ENCODE measurements around the gene TP53. TPM values are rescaled to one million over a fixed set of nuclear protein-coding genes. Genes with fewer than 3 reads are reported as not detected.
A peak's percentile ranks its signal among the peaks of the same experiment; 100 is the strongest.

Gene TP53
- total RNA-seq, 1 experiment from 2014 or later, result 9.2 TPM

DNA sequence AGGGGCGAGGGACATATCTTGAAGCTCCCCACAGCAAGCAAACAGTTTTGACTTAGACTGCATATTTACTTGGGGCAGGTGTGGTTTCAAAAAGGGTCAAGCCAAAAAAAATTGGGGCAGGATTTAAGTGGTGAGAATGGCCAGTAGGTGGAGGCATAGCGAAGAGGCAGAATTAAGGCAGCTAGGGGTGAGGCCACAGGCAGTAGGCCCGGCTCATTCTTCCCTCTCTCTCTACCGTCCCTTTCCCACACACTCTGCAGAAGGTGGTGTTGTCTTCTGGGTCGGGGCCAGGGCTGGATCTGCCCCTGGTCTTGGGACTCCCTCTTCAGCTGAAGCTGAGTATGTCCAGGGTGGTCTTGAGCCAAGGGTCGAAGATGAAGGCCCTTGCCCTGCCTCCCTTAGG is 54.8 kb downstream of the TP53 start:
- H3K27me3 ChIP-seq (replicated peaks; ENCODE audit: control insufficient read depth, insufficient read depth, low read length), result no peaks in the 10 kb centered on the region
- no peaks in the 10 kb centered on the region for H3K36me3 Mint-ChIP-seq (ENCODE audit: insufficient read depth, unreplicated experiment)
- intact Hi-C loops (cut with micrococcal nuclease; ENCODE audit: unreplicated experiment), result no loop called here
- no peak overlapping the region for H3K4me3 Mint-ChIP-seq (ENCODE audit: unreplicated experiment)
- H3K4me1 ChIP-seq, result peaks cover 3% of the 10 kb centered on the region; the same call in 1 of the 2 replicates
- BruUV-seq (replicated peaks), result no TSS peak
- no peaks in the 10 kb centered on the region for H3K9me3 Mint-ChIP-seq (ENCODE audit: unreplicated experiment)
- TF ChIP-seq, protein P1, sequence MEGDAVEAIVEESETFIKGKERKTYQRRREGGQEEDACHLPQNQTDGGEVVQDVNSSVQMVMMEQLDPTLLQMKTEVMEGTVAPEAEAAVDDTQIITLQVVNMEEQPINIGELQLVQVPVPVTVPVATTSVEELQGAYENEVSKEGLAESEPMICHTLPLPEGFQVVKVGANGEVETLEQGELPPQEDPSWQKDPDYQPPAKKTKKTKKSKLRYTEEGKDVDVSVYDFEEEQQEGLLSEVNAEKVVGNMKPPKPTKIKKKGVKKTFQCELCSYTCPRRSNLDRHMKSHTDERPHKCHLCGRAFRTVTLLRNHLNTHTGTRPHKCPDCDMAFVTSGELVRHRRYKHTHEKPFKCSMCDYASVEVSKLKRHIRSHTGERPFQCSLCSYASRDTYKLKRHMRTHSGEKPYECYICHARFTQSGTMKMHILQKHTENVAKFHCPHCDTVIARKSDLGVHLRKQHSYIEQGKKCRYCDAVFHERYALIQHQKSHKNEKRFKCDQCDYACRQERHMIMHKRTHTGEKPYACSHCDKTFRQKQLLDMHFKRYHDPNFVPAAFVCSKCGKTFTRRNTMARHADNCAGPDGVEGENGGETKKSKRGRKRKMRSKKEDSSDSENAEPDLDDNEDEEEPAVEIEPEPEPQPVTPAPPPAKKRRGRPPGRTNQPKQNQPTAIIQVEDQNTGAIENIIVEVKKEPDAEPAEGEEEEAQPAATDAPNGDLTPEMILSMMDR (IDR thresholded peaks at IDR 0.05; ENCODE audit: insufficient read depth in 1 of 2, low read depth in 1 of 2, low read length in 1 of 2, severe bottlenecking in 1 of 2, unreplicated experiment in 1 of 2), result peak; percentile 9 to 36
- H3K27ac Mint-ChIP-seq (ENCODE audit: unreplicated experiment), result no peak overlapping the region
- peak in 1 of 2 experiments; percentile 36 for DNase-seq
- ChIA-PET CTCF (interaction anchor here (0.6 to 1.5 kb wide), 6 partner anchors 13 to 56 kb away, joined by 3 to 9 read pairs (median 4); partner anchors contain the start of genes ATP1B2, FXR2, TP53 and WRAP53), POLR2A (no interaction called here)
- no peaks in the 10 kb centered on the region for H3K27me3 Mint-ChIP-seq (ENCODE audit: insufficient read depth, unreplicated experiment)
- no peaks in the 10 kb centered on the region for H3K4me1 Mint-ChIP-seq (ENCODE audit: low read depth, unreplicated experiment)
- H3K9me3 ChIP-seq, result no peaks in the 10 kb centered on the region
- no peaks in the 10 kb centered on the region for H3K36me3 ChIP-seq (ENCODE audit: control insufficient read depth, insufficient read depth, low read length)
- no peak overlapping the region for H3K4me3 ChIP-seq (ENCODE audit: low read depth, low read length)

DNA sequence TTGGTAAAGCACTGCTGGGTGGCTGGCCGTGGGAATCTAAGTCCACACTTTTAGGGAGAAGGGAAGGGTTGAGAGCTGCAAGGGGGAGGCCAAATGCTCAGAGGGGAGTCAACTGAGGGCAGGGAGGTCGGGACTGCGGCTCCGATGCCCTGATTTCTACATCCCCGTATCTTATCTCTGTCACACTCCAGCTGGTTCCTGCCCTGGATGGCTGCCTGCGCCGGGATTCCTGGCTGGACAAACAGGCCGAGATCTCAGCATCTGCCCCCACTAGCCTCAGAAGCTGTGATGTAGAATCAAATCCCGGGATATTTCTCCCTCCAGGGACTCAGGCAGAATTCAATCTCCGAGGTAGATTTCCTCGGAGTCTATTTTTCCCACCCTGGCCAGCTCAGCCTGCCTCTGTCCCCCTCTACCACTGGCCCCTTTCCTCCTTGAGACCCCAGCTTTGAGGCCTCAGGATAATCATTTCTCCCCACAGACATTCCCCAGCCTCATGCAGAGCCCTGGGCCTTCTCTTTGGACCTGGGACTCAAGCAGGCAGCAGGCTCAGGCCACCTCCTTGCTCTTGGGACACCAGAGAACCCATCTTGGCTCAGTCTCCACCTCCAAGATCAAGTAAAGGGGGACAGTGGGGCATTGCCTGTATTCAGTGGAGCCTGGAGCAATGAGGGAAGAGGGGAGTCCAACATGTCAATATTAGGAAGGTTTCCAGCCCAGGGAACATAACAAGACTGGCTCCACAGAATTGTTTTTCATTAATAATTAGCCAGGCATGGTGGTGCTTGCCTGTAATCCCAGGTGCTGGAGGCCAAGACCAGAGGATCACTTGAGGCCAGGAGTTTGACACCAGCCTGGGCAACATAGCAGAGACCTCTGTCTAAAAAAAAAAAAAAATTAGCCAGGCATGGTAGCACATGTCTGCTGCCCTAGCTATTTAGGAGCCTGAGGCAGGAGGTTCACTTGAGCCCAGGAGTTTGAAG is 55.6 kb downstream of the TP53 start:
- Mint-ChIP-seq H3K9me3 (ENCODE audit: unreplicated experiment) (no peaks in the 10 kb centered on the region), H3K4me3 (ENCODE audit: unreplicated experiment) (no peak overlapping the region), H3K4me1 (ENCODE audit: low read depth, unreplicated experiment) (no peaks in the 10 kb centered on the region), H3K36me3 (ENCODE audit: insufficient read depth, unreplicated experiment) (no peaks in the 10 kb centered on the region), H3K27me3 (ENCODE audit: insufficient read depth, unreplicated experiment) (no peaks in the 10 kb centered on the region), H3K27ac (ENCODE audit: unreplicated experiment) (no peak overlapping the region)
- BruUV-seq (replicated peaks), result no TSS peak
- ChIA-PET POLR2A (interaction anchor here (0.6 kb wide), 1 partner anchor 20 kb away, joined by 10 read pairs; no protein-coding TSS in a partner anchor), CTCF (interaction anchor here (0.6 to 1.5 kb wide), 4 partner anchors 17 to 56 kb away, joined by 3 to 9 read pairs (median 4); partner anchors contain the start of genes FXR2, TP53 and WRAP53)
- Histone ChIP-seq H3K4me3 (ENCODE audit: low read depth, low read length) (no peak overlapping the region), H3K27me3 (replicated peaks; ENCODE audit: control insufficient read depth, insufficient read depth, low read length) (no peaks in the 10 kb centered on the region), H3K36me3 (ENCODE audit: control insufficient read depth, insufficient read depth, low read length) (no peaks in the 10 kb centered on the region), H3K4me1 (peaks cover 3% of the 10 kb centered on the region; the same call in 1 of the 2 replicates), H3K9me3 (no peaks in the 10 kb centered on the region)
- intact Hi-C loops (cut with micrococcal nuclease; ENCODE audit: unreplicated experiment), result no loop called here
- TF ChIP-seq, protein P1 (IDR thresholded peaks at IDR 0.05; ENCODE audit: insufficient read depth in 1 of 2, low read depth in 1 of 2, low read length in 1 of 2, severe bottlenecking in 1 of 2, unreplicated experiment in 1 of 2), result no peak
- DNase-seq, result no peak

DNA sequence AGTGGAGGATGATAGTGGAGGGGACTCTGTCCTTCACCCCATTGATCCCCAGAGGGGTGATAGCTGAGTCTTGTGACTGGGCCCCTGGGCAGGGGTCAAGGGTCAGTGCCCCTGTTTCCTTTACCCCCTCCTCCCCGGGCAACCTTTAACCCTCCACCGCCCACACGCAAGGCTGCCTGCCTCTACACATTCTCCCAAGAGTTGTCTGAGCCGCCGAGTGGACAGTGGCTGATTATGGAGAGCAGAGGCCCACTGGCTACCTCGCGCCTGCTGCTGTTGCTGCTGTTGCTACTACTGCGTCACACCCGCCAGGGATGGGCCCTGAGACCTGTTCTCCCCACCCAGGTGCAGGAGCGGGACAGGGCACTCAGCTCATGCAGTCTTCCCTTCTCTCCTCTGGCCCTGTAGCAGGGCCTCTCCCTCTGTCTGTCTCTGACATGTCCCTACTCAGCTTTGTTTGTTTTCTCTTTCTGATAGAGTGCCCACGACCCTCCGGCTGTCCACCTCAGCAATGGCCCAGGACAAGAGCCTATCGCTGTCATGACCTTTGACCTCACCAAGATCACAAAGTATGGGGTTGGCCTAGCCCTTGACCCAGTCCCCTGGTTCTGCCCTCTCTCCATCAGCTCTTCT is 57.2 kb downstream of the TP53 start, which contains the start of gene SHBG:
TSS of gene SHBG (plus strand) at position 197 of the 633 bp plus-strand sequence. CDS start at position 235, 38 bp downstream.
- Mint-ChIP-seq H3K4me1 (ENCODE audit: low read depth, unreplicated experiment) (no peaks in the 10 kb centered on the region), H3K27me3 (ENCODE audit: insufficient read depth, unreplicated experiment) (no peaks in the 10 kb centered on the region), H3K36me3 (ENCODE audit: insufficient read depth, unreplicated experiment) (no peaks in the 10 kb centered on the region), H3K27ac (ENCODE audit: unreplicated experiment) (no peak within 1 kb of the TSS), H3K9me3 (ENCODE audit: unreplicated experiment) (no peaks in the 10 kb centered on the region), H3K4me3 (ENCODE audit: unreplicated experiment) (no peak within 1 kb of the TSS)
- DNase-seq, result no peak
- CTCF ChIA-PET, result no interaction called here
- H3K9me3 ChIP-seq, result no peaks in the 10 kb centered on the region
- intact Hi-C loops (cut with micrococcal nuclease; ENCODE audit: unreplicated experiment), result no loop called here
- BruUV-seq (replicated peaks), result no TSS peak
- no peaks in the 10 kb centered on the region for H3K27me3 ChIP-seq (replicated peaks; ENCODE audit: control insufficient read depth, insufficient read depth, low read length)
- no peak within 1 kb of the TSS for H3K4me3 ChIP-seq (ENCODE audit: low read depth, low read length)
- POLR2A ChIA-PET, result no interaction called here
- H3K36me3 ChIP-seq (ENCODE audit: control insufficient read depth, insufficient read depth, low read length), result no peaks in the 10 kb centered on the region
- H3K4me1 ChIP-seq, result peaks cover 3% of the 10 kb centered on the region; the same call in 1 of the 2 replicates
- TF ChIP-seq, protein P1 (IDR thresholded peaks at IDR 0.05; ENCODE audit: insufficient read depth in 1 of 2, low read depth in 1 of 2, low read length in 1 of 2, severe bottlenecking in 1 of 2, unreplicated experiment in 1 of 2), result no peak
